AG09309 (cell line): ENCODE data around the gene CHCHD3.
"Not testable (repeated sequence)": the region's sequence is repeated elsewhere in the genome, so short reads cannot be mapped to it uniquely, and the experiment has no call there.

Source experiments
- DNase-seq: peaks from one replicate; pipeline ENCODE4 v3.0.0-alpha.2; 2010; ENCODE audit warnings: low read depth
- H3K4me3 ChIP-seq: 2 replicates; pipeline ENCODE4 v1.5.1; 2011; ENCODE audit warnings: mild to moderate bottlenecking, low read depth, low read length, moderate library complexity; ENCODE audit not compliant: control insufficient read depth
- TF ChIP-seq, protein P1 (sequence below): IDR thresholded peaks from 2 replicates; pipeline ENCODE4 v1.5.1; 2011; ENCODE audit warnings: mild to moderate bottlenecking, low read depth, low read length, inconsistent platforms; ENCODE audit not compliant: insufficient read depth, control insufficient read depth; ENCODE audit errors: missing control alignments

Gene CHCHD3

DNA sequence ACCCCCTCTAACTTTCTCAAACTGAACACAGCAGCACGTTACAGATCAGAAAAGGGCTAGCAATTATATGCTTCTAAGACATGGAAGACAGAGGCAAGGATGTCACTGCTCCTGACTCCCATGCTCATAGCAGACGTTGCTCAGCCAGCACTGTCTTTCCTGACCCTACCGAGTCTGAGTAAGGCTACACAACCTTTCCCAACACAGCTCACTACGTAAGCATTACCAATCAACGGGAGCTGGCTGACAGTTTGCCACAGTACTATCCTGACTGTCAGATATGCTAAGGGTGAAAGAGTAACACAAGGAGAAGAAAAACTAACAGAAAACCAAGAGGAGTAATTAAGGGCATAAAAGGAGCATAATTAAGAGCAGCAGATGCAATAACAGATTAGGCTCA lies 171.2 kb downstream of the CHCHD3 start:
- H3K4me3 ChIP-seq: no peak overlapping the region
- DNase-seq: no peak
- TF ChIP-seq, protein P1, sequence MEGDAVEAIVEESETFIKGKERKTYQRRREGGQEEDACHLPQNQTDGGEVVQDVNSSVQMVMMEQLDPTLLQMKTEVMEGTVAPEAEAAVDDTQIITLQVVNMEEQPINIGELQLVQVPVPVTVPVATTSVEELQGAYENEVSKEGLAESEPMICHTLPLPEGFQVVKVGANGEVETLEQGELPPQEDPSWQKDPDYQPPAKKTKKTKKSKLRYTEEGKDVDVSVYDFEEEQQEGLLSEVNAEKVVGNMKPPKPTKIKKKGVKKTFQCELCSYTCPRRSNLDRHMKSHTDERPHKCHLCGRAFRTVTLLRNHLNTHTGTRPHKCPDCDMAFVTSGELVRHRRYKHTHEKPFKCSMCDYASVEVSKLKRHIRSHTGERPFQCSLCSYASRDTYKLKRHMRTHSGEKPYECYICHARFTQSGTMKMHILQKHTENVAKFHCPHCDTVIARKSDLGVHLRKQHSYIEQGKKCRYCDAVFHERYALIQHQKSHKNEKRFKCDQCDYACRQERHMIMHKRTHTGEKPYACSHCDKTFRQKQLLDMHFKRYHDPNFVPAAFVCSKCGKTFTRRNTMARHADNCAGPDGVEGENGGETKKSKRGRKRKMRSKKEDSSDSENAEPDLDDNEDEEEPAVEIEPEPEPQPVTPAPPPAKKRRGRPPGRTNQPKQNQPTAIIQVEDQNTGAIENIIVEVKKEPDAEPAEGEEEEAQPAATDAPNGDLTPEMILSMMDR: no peak

DNA sequence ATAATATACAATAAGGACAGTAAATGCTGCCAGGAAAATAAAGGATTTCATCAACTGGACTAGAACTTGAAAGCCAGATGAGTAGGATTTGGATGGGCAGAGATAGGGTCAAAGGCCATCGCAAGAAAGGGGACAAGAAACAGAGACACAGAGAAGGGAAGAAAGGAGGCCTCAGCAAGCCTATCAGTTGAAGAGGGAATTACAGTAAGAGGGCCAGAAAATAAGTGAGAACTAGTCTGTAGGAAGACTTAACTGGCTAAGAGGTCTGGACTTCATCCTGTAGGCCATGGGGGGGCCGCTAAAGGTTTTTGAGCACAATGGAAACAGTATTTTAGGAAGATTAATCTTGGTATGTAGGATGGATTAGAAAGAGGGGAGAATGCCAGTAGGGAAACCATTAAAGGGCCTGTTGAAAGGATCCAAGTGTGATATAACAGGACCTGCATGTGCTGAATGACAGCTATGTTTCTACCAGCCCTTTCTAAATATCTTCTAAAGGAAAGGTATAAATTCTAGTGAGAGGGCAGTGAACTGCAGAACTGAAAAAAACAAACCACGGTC lies 174.4 kb downstream of the CHCHD3 start:
- DNase-seq: no peak
- TF ChIP-seq, protein P1: no peak
- no peak overlapping the region for H3K4me3 ChIP-seq

DNA sequence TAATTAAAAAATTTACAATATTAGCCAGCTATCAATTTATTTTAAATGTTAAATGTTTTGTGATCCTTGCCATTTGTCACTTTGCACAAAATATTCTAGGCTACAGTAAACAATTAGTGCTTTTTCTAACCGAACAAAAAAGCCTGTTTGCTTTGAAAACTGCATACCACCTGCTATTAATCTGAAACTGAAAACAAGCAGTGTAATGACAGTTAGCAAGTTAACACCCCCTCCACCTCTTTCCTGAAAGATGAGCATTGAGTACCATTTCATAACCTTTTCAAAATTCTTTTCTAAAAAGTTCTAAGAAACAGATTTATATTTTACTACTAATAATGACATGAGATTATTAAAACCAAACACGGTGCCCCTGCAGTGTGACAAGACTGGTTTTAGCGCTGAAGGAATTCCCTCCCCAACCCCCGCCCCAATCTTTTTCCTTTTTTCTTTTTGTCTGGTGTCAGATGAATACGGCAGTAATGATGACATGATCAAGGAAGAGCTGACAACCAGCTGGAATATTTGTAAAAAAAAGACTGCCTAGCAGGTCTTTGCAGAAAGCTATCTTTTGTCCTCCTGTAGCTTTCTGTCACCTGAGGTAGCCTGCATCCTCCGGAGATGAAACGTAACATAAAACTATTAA lies 175.6 kb downstream of the CHCHD3 start:
- no peak for DNase-seq
- H3K4me3 ChIP-seq: no peak overlapping the region
- TF ChIP-seq, protein P1: no peak

DNA sequence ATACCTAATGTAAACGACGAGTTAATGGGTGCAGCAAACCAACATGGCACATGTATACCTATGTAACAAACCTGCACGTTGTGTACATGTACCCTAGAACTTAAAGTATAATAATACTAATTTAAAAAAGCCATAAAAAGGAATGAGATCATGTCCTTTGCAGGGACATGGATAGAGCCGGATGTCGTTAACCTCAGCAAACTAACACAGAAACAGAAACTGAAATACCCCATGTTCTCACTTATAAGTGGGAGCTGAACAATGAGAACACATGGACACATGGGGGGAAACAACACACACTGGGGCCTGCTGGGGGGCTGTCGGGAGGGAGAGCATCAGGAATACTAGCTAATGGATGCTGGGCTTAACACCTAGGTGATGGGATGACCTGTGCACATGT lies 176.8 kb downstream of the CHCHD3 start:
- not testable (repeated sequence) for H3K4me3 ChIP-seq, DNase-seq

DNA sequence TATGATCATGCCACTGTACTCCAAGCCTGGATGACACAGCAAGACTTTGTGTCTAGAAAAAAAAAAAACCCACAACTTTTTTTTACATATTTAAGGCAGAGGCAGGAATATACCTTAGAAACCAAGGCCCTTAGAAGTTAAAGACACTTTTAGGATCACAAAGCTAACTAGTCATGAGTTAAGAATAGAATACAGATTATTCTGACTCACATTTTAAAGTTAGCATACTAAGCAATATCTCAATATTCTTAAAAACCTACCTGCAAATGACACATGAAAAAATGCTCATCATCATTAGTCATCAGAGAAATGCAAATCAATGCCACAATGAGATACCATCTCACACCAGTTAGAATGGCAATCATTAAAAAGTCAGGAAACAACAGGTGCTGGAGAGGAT lies 177.7 kb downstream of the CHCHD3 start:
- TF ChIP-seq, protein P1: no peak
- H3K4me3 ChIP-seq: no peak overlapping the region
- no peak for DNase-seq

DNA sequence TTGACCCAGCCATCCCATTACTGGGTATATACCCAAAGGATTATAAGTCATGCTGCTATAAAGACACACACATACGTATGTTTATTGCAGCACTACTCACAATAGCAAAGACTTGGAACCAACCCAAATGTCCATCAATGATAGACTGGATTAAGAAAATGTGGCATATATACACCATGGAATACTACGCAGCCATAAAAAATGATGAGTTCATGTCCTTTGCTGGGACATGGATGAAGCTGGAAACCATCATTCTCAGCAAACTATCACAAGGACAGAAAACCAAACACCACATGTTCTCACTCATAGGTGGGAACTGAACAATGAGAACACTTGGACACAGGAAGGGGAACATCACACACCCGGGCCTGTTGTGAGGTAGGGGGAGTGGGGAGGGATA lies 179.6 kb downstream of the CHCHD3 start:
- not testable (repeated sequence) for DNase-seq, H3K4me3 ChIP-seq

DNA sequence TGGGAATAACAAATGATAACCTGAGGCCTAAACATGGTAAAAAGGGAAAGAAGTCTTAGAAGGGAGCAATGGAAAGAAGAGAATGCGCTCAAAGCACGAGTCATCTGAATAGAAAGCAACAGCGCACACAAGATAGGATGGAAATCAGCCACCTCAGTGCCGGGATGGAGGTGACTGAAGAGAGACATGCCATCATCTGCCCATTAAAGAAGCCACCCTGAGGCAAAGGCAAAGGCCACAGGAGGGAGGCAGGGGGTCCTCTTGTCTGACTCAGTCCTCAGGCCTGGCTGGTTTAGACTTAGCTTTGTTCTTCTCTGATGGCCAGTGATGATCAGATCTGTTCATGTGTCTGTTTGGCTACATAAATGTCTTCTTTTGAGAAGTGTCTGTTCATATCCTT lies 180.6 kb downstream of the CHCHD3 start:
- DNase-seq: no peak
- TF ChIP-seq, protein P1: no peak
- H3K4me3 ChIP-seq: no peak overlapping the region

DNA sequence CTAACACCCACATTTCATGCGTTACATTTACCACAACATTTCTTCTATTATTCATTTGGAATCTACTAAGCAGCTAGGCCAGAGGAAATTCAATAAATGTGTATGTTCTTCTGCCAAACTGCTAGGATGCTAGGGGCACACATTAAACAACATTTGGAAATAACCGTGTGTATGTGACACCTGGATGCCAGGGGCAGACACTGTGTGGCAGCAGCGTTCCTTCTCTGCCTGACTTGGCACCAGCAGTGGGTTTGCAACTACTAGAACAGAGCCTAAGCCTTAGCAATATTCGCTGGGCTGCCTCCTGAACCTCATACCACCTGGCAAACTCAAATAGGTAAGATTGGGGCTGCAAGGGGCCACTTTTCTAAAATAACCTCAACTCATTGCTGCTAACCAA lies 182.1 kb downstream of the CHCHD3 start:
- TF ChIP-seq, protein P1: peak; percentile 14
- DNase-seq: no peak

DNA sequence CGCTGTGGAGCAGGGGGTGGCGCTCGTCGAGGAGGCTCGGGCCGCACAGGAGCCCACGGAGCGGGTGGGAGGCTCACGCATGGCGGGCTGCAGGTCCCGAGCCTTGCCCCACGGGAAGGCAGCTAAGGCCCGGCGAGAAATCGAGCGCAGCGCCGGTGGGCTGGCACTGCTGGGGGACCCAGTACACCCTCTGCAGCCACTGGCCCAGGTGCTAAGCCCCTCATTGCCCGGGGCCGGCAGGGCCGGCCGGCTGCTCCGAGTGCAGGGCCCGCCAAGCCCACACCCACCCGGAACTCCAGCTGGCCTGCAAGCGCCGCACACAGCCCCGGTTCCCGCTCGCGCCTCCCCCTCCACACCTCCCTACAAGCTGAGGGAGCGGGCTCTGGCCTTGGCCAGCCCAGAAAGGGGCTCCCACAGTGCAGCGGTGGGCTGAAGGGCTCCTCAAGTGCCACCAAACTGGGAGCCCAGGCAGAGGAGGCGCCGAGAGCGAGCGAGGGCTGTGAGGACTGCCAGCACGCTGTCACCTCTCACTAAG lies 183.2 kb downstream of the CHCHD3 start:
- DNase-seq, H3K4me3 ChIP-seq: not testable (repeated sequence)

More for the DNA sequence above, 182.1 kb downstream of the CHCHD3 start:
- H3K4me3 ChIP-seq: no peak overlapping the region
